Measurements from ENCODE around the gene GLB1L3. TPM values are rescaled to one million over a fixed set of nuclear protein-coding genes. Genes with fewer than 3 reads are reported as not detected.

Gene GLB1L3
- total RNA-seq, 2 donors from 2014 or later = 7.8 to 14.5 TPM

DNA sequence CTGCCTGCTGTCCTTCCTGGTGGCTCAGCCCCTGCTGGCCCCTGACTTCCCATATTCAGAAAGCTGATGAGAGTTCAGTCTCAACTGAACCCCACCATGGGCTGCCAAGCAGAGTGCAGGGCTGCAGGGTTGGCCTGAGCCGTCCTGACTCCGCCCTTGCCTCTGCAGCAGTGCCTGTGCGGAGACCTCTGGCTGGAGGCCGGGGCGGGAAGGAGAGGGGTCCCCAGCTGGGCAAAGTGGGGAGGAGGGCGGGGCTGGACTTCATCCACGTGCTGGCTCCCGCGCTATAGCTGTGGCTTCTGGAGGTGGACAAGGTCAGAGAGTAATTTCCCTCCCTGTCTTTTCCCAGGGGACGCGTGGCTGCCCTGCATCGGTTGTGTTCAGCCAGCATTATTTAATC is 13.6 kb downstream of the GLB1L3 start:
- intact Hi-C loops (cut with DNase I) = no loop called here
- Histone ChIP-seq H3K4me1 (replicated peaks) (no peaks in the 10 kb centered on the region), H3K36me3 (no peaks in the 10 kb centered on the region), H3K9me3 (no peaks in the 10 kb centered on the region), H3K4me3 (no peak overlapping the region), H3K27me3 (replicated peaks; ENCODE audit: insufficient read depth) (no peaks in the 10 kb centered on the region), H3K27ac (no peak overlapping the region)
- no peak for DNase-seq (ENCODE audit: low spot score)
- TF ChIP-seq POLR2A (IDR thresholded peaks at IDR 0.05) (no peak), POLR2AphosphoS5 (IDR thresholded peaks at IDR 0.05) (no peak)
- TF ChIP-seq, protein P1, sequence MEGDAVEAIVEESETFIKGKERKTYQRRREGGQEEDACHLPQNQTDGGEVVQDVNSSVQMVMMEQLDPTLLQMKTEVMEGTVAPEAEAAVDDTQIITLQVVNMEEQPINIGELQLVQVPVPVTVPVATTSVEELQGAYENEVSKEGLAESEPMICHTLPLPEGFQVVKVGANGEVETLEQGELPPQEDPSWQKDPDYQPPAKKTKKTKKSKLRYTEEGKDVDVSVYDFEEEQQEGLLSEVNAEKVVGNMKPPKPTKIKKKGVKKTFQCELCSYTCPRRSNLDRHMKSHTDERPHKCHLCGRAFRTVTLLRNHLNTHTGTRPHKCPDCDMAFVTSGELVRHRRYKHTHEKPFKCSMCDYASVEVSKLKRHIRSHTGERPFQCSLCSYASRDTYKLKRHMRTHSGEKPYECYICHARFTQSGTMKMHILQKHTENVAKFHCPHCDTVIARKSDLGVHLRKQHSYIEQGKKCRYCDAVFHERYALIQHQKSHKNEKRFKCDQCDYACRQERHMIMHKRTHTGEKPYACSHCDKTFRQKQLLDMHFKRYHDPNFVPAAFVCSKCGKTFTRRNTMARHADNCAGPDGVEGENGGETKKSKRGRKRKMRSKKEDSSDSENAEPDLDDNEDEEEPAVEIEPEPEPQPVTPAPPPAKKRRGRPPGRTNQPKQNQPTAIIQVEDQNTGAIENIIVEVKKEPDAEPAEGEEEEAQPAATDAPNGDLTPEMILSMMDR (IDR thresholded peaks at IDR 0.05) = no peak
- 41% methylated on average over 12 of the region's 12 CpGs for WGBS

DNA sequence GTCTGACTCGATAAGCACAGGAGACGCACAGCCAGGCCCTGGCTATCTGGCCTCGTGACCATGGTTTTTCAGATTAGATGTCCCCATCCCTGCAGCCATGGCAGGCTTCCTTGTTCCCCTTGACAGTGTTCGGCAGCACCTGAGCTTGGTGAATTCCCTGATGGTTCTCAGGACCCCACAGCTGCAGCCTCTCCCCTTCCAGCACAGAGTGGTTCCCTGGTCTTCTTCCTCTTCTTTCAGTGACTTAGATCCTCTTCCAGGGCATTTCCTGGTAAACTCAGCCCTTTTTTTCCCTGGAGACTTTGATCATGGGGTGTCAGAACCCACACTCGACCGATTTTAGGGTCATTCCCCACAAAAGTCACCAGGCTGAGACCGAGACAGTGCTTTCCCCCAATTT is 14.5 kb downstream of the GLB1L3 start:
- no peak for DNase-seq (ENCODE audit: low spot score)
- no peaks in the 10 kb centered on the region for H3K36me3 ChIP-seq
- intact Hi-C loops (cut with DNase I) = no loop called here

DNA sequence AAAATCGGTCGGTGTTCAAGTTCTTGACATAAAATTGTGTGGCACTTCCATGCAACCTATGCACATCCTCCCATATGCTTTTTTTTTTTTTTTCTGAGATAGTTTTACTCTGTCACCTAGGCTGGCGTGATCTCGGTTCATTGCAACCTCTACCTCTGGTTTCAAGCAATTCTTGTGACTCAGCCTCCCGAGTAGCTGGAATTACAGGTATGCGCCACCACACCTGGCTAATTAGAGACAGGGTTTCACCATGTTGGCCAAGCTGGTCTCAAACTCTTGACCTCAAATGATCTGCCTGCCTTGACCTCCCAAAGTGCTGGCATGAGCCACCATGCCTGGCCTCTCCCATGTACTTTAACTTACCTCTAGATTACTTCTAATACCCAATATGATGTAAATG is 15.0 kb downstream of the GLB1L3 start:
- no peak overlapping the region for H3K4me3 ChIP-seq
- H3K27ac ChIP-seq = no peak overlapping the region
- H3K9me3 ChIP-seq = no peaks in the 10 kb centered on the region
- intact Hi-C loops (cut with DNase I) = no loop called here
- WGBS = 96% methylated on average over 6 of the region's 6 CpGs
- H3K36me3 ChIP-seq = no peaks in the 10 kb centered on the region
- no peak for TF ChIP-seq POLR2AphosphoS5 (IDR thresholded peaks at IDR 0.05)
- TF ChIP-seq, protein P1 (IDR thresholded peaks at IDR 0.05) = no peak
- no peak for TF ChIP-seq POLR2A (IDR thresholded peaks at IDR 0.05)
- no peaks in the 10 kb centered on the region for H3K4me1 ChIP-seq (replicated peaks)
- H3K27me3 ChIP-seq (replicated peaks; ENCODE audit: insufficient read depth) = no peaks in the 10 kb centered on the region
- DNase-seq (ENCODE audit: low spot score) = no peak

More for the DNA sequence above, 14.5 kb downstream of the GLB1L3 start:
- H3K27me3 ChIP-seq (replicated peaks; ENCODE audit: insufficient read depth) = no peaks in the 10 kb centered on the region
- no peaks in the 10 kb centered on the region for H3K9me3 ChIP-seq
- WGBS = 92% methylated on average over 7 of the region's 7 CpGs
- TF ChIP-seq POLR2A (IDR thresholded peaks at IDR 0.05) (no peak), POLR2AphosphoS5 (IDR thresholded peaks at IDR 0.05) (no peak)
- TF ChIP-seq, protein P1 (IDR thresholded peaks at IDR 0.05) = no peak
- H3K4me1 ChIP-seq (replicated peaks) = no peaks in the 10 kb centered on the region
- H3K27ac ChIP-seq = no peak overlapping the region
- H3K4me3 ChIP-seq = no peak overlapping the region

DNA sequence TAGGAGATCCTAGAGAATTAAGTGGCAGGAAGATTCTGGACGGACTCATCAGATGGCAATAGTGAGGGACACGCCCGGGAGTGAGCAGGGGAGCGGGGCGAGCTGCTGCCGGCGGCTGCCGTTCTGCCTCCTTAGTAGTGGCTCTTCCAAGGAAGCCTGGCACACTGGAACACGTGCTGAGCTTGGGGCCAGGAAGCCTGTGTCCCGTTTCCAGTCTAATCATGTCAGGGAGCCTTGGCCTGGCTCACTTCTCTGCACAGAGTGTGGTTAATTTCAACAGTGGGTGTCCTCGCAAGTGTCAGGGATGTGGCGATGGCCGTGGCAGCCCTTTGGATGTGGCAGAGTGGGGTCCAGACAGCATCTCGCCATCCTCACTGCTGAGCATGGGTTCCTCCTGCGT is 16.5 kb downstream of the GLB1L3 start:
- no peak for TF ChIP-seq POLR2AphosphoS5 (IDR thresholded peaks at IDR 0.05)
- TF ChIP-seq, protein P1 (IDR thresholded peaks at IDR 0.05) = no peak
- TF ChIP-seq POLR2A (IDR thresholded peaks at IDR 0.05) = no peak
- H3K36me3 ChIP-seq = no peaks in the 10 kb centered on the region
- no peak for DNase-seq (ENCODE audit: low spot score)
- 87% methylated on average over 15 of the region's 15 CpGs for WGBS
- no peak overlapping the region for H3K4me3 ChIP-seq
- no peaks in the 10 kb centered on the region for H3K4me1 ChIP-seq (replicated peaks)
- no peaks in the 10 kb centered on the region for H3K9me3 ChIP-seq
- H3K27ac ChIP-seq = no peak overlapping the region
- intact Hi-C loops (cut with DNase I) = no loop called here
- H3K27me3 ChIP-seq (replicated peaks; ENCODE audit: insufficient read depth) = no peaks in the 10 kb centered on the region
